ENCODE measurements around the gene PRRC2B. TPM values are rescaled to one million over a fixed set of nuclear protein-coding genes. Genes with fewer than 3 reads are reported as not detected.

The PRRC2B gene
- total RNA-seq, 1 experiment from 2014 or later: 219 TPM

- no peak for DNase-seq
- Mint-ChIP-seq H3K36me3 (ENCODE audit: insufficient read depth, unreplicated experiment) (peaks cover 6% of the 10 kb centered on the region), H3K4me3 (ENCODE audit: unreplicated experiment) (no peak overlapping the region), H3K27ac (ENCODE audit: unreplicated experiment) (no peak overlapping the region), H3K4me1 (ENCODE audit: low read depth, unreplicated experiment) (no peaks in the 10 kb centered on the region), H3K27me3 (ENCODE audit: insufficient read depth, unreplicated experiment) (peaks cover 9% of the 10 kb centered on the region), H3K9me3 (ENCODE audit: unreplicated experiment) (no peaks in the 10 kb centered on the region)
- peaks cover 9% of the 10 kb centered on the region for H3K4me1 ChIP-seq
- POLR2A ChIA-PET: no interaction called here
- intact Hi-C loops (cut with micrococcal nuclease; ENCODE audit: unreplicated experiment): no loop called here
- BruUV-seq (replicated peaks): no TSS peak
- TF ChIP-seq CTCF (IDR thresholded peaks at IDR 0.05; ENCODE audit: insufficient read depth in 1 of 2, low read depth in 1 of 2, low read length in 1 of 2, severe bottlenecking in 1 of 2, unreplicated experiment in 1 of 2): no peak
- no peak overlapping the region for H3K4me3 ChIP-seq (ENCODE audit: low read depth, low read length)
- no peaks in the 10 kb centered on the region for H3K36me3 ChIP-seq (ENCODE audit: control insufficient read depth, insufficient read depth, low read length)
- H3K27me3 ChIP-seq (replicated peaks; ENCODE audit: control insufficient read depth, insufficient read depth, low read length): no peaks in the 10 kb centered on the region
- CTCF ChIA-PET: interaction anchor here (0.7 kb wide), 1 partner anchor 11 kb away, joined by 6 read pairs; no protein-coding TSS in a partner anchor
- H3K9me3 ChIP-seq: no peaks in the 10 kb centered on the region
These were observed 46.4 kb upstream of the PRRC2B start for GRCh38 chr9:131347376-131348020.

GRCh38 chr9:131348631-131349521 lies 45.0 kb upstream of the PRRC2B start:
- Histone ChIP-seq H3K36me3 (ENCODE audit: control insufficient read depth, insufficient read depth, low read length) (no peaks in the 10 kb centered on the region), H3K4me3 (ENCODE audit: low read depth, low read length) (no peak overlapping the region), H3K9me3 (no peaks in the 10 kb centered on the region), H3K27me3 (replicated peaks; ENCODE audit: control insufficient read depth, insufficient read depth, low read length) (no peaks in the 10 kb centered on the region), H3K4me1 (peaks cover 9% of the 10 kb centered on the region)
- ChIA-PET POLR2A (interaction anchor here (0.5 kb wide), 1 partner anchor 46 kb away, joined by 8 read pairs; no protein-coding TSS in a partner anchor), CTCF (interaction anchor here (0.5 to 1.7 kb wide), 10 partner anchors 11 to 244 kb away, joined by 3 to 9 read pairs (median 4); no protein-coding TSS in a partner anchor)
- no TSS peak for BruUV-seq (replicated peaks)
- Mint-ChIP-seq H3K4me1 (ENCODE audit: low read depth, unreplicated experiment) (no peaks in the 10 kb centered on the region), H3K4me3 (ENCODE audit: unreplicated experiment) (no peak overlapping the region), H3K27me3 (ENCODE audit: insufficient read depth, unreplicated experiment) (peaks cover 3% of the 10 kb centered on the region), H3K27ac (ENCODE audit: unreplicated experiment) (no peak overlapping the region), H3K9me3 (ENCODE audit: unreplicated experiment) (no peaks in the 10 kb centered on the region), H3K36me3 (ENCODE audit: insufficient read depth, unreplicated experiment) (peaks cover 6% of the 10 kb centered on the region)
- TF ChIP-seq CTCF (IDR thresholded peaks at IDR 0.05; ENCODE audit: insufficient read depth in 1 of 2, low read depth in 1 of 2, low read length in 1 of 2, severe bottlenecking in 1 of 2, unreplicated experiment in 1 of 2): peak in 1 of 2 experiments; percentile 18
- DNase-seq: no peak
- intact Hi-C loops (cut with micrococcal nuclease; ENCODE audit: unreplicated experiment): no loop called here

DNA sequence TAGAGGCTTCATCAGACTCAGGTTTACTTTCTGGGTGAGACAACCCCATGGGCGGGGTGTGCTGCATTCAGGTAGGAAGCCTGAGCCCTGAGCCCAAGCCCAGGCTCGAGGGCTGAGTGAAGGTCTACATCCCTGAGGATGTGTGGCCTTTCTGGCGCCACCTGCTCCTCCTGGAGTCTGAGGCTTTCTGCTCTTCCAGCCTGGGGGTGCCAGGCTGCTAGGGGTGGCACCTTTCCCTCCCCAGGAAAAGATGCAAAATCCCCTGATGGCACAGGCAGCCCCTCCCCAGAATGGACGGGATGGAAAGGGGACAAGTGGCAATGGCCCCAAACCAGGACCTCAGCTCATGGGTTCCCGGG lies 44.4 kb upstream of the PRRC2B start:
- peak overlapping the region; percentile 60 for H3K4me3 Mint-ChIP-seq (ENCODE audit: unreplicated experiment)
- peak in 1 of 2 experiments; percentile 29 for DNase-seq
- H3K36me3 Mint-ChIP-seq (ENCODE audit: insufficient read depth, unreplicated experiment): peaks cover 6% of the 10 kb centered on the region
- Histone ChIP-seq H3K4me3 (ENCODE audit: low read depth, low read length) (no peak overlapping the region), H3K36me3 (ENCODE audit: control insufficient read depth, insufficient read depth, low read length) (no peaks in the 10 kb centered on the region), H3K4me1 (peaks cover 9% of the 10 kb centered on the region), H3K9me3 (no peaks in the 10 kb centered on the region), H3K27me3 (replicated peaks; ENCODE audit: control insufficient read depth, insufficient read depth, low read length) (no peaks in the 10 kb centered on the region)
- no peak overlapping the region for H3K27ac Mint-ChIP-seq (ENCODE audit: unreplicated experiment)
- no peak for TF ChIP-seq CTCF (IDR thresholded peaks at IDR 0.05; ENCODE audit: insufficient read depth in 1 of 2, low read depth in 1 of 2, low read length in 1 of 2, severe bottlenecking in 1 of 2, unreplicated experiment in 1 of 2)
- intact Hi-C loops (cut with micrococcal nuclease; ENCODE audit: unreplicated experiment): no loop called here
- BruUV-seq (replicated peaks): no TSS peak
- no peaks in the 10 kb centered on the region for H3K4me1 Mint-ChIP-seq (ENCODE audit: low read depth, unreplicated experiment)
- no peaks in the 10 kb centered on the region for H3K9me3 Mint-ChIP-seq (ENCODE audit: unreplicated experiment)
- no peaks in the 10 kb centered on the region for H3K27me3 Mint-ChIP-seq (ENCODE audit: insufficient read depth, unreplicated experiment)
- CTCF ChIA-PET: interaction anchor here (0.5 to 1.7 kb wide), 11 partner anchors 11 to 245 kb away, joined by 3 to 9 read pairs (median 4); no protein-coding TSS in a partner anchor
- POLR2A ChIA-PET: interaction anchor here (0.5 kb wide), 1 partner anchor 46 kb away, joined by 8 read pairs; no protein-coding TSS in a partner anchor
